HepG2 (cell line): ENCODE measurements around the gene RETN. TPM values are rescaled to one million over a fixed set of nuclear protein-coding genes. Genes with fewer than 3 reads are reported as not detected.

Experiments used
- ATAC-seq: fragments of 200-7000 bp; cut with Tn5 transposase; 3 replicates; pipeline ENCODE4 v1.9.1; 2020; ENCODE audit warnings: mild to moderate bottlenecking, moderate library complexity
- BruUV-seq: library from RNA; stranded (reverse); fragments of 400-500 nt; replicated peaks from 2 replicates; lab custom pipeline; 2021; lab: Mats Ljungman, UMichigan
- CTCF ChIA-PET: fragments of 300-600 bp; formaldehyde crosslinking; extraction: SDS; loops from one replicate; lab custom pipeline; 2021; ENCODE audit warnings: low total read pairs, inconsistent platforms, low intra/inter-chr PET ratio; lab: Yijun Ruan, JAX
- POLR2A ChIA-PET: fragments of 350-600 bp; sonication (Branson Sonifier 250); formaldehyde crosslinking; loops from one replicate; lab custom pipeline; 2020; ENCODE audit warnings: antibody characterized with exemption, inconsistent platforms; lab: Yijun Ruan, JAX
- DNase-seq: peaks from one replicate; pipeline ENCODE4 v3.0.0-alpha.2; 2015; ENCODE audit warnings: low spot score
- FAIRE-seq: peaks from 3 replicates; lab custom pipeline; 2011; peaks lifted over from hg19 to GRCh38; lab: Jason Lieb, UNC
- H2AFZ ChIP-seq: one replicate; pipeline ENCODE4 v1.6.1; 2011; ENCODE audit warnings: low read length, inconsistent platforms
- H3K27ac ChIP-seq: fragments of 300-600 bp; 3 replicates; pipeline ENCODE4 v1.8.0; 2011; ENCODE audit warnings: mixed run types, mild to moderate bottlenecking, mixed read lengths, low read length, inconsistent platforms; ENCODE audit not compliant: insufficient read depth; ENCODE audit errors: extremely low read length
- H3K27me3 ChIP-seq, 2 experiments: fragments of 200-600 bp in 1 of 2; 2 replicates in 1 of 2; 3 replicates in 1 of 2; pipeline versions ENCODE4 v1.6.0 to v1.8.0; 2011; ENCODE audit warnings: low read length in 2 of 2, mild to moderate bottlenecking in 2 of 2, moderate library complexity in 2 of 2, inconsistent platforms in 1 of 2; ENCODE audit not compliant: insufficient read depth in 2 of 2, control insufficient read depth in 1 of 2
- H3K36me3 ChIP-seq, 2 experiments: fragments of 200-600 bp in 1 of 2; replicated peaks in 1 of 2; 2 replicates in 1 of 2; 3 replicates in 1 of 2; pipeline versions ENCODE4 v1.5.1 to v1.8.0; 2011; ENCODE audit warnings: low read length in 2 of 2, inconsistent platforms in 1 of 2; ENCODE audit not compliant: insufficient read depth in 2 of 2, control insufficient read depth in 1 of 2
- H3K4me1 ChIP-seq: 2 replicates; pipeline ENCODE4 v1.5.1; 2012; ENCODE audit warnings: low read length, inconsistent platforms; ENCODE audit not compliant: insufficient read depth
- H3K4me2 ChIP-seq: 2 replicates; pipeline ENCODE4 v1.6.0; 2011; ENCODE audit warnings: low read depth, low read length, inconsistent platforms
- H3K4me3 ChIP-seq, 3 experiments: fragments of 200-600 bp in 1 of 3; sonication (generic), shearing (Covaris generic) in 1 of 3; replicated peaks in 1 of 3; 2 replicates each; pipeline ENCODE4 v1.5.1; 2011 to 2016; ENCODE audit warnings: low read length in 3 of 3, inconsistent platforms in 2 of 3, low read depth in 2 of 3, mild to moderate bottlenecking in 2 of 3, control low read depth in 1 of 3, mixed read lengths in 1 of 3; ENCODE audit not compliant: insufficient read depth in 1 of 3
- H3K79me2 ChIP-seq: one replicate; pipeline ENCODE4 v1.6.1; 2011; ENCODE audit warnings: low read length, inconsistent platforms; ENCODE audit not compliant: insufficient read depth
- H3K9ac ChIP-seq: 2 replicates; pipeline ENCODE4 v1.6.0; 2011; ENCODE audit warnings: mild to moderate bottlenecking, low read depth, low read length, inconsistent platforms; ENCODE audit not compliant: insufficient read depth
- H3K9me3 ChIP-seq: 2 replicates; pipeline ENCODE4 v1.5.1; 2012; ENCODE audit warnings: mild to moderate bottlenecking, low read length
- H4K20me1 ChIP-seq: 2 replicates; pipeline ENCODE4 v1.6.0; 2011; ENCODE audit warnings: inconsistent platforms, mild to moderate bottlenecking, low read length, moderate library complexity; ENCODE audit not compliant: insufficient read depth
- CBX1 ChIP-seq: IDR thresholded peaks from one replicate; pipeline ENCODE4 v1.6.1; 2016; ENCODE audit warnings: antibody characterized with exemption, low read depth
- FOXP4 ChIP-seq: sonication (generic); formaldehyde crosslinking; IDR thresholded peaks from 2 replicates; pipeline ENCODE4 v1.4.0; 2020; ENCODE audit warnings: missing genetic modification reagents
- GLMP ChIP-seq: sonication (generic); formaldehyde crosslinking; IDR thresholded peaks from 2 replicates; pipeline ENCODE4 v1.9.0; 2021; ENCODE audit warnings: missing genetic modification reagents, mild to moderate bottlenecking, borderline replicate concordance
- GTF3A ChIP-seq: sonication (generic); formaldehyde crosslinking; conservative IDR thresholded peaks from 2 replicates; pipeline ENCODE4 v1.4.0; 2020; ENCODE audit warnings: mild to moderate bottlenecking, missing genetic modification reagents
- HOMEZ ChIP-seq: IDR thresholded peaks from 2 replicates; pipeline ENCODE4 v1.6.1; 2016; ENCODE audit warnings: low read depth
- MAX ChIP-seq: IDR thresholded peaks from 2 replicates; pipeline ENCODE4 v1.6.1; 2012; ENCODE audit warnings: inconsistent platforms
- MTA1 ChIP-seq: sonication (generic); formaldehyde crosslinking; IDR thresholded peaks from 2 replicates; pipeline ENCODE4 v1.4.0; 2020; ENCODE audit warnings: missing genetic modification reagents, mild to moderate bottlenecking, borderline replicate concordance
- NFKBIZ ChIP-seq: IDR thresholded peaks from 2 replicates; pipeline ENCODE4 v1.6.1; 2018; ENCODE audit warnings: missing genetic modification reagents, missing compliant biosample characterization
- NR2F2 ChIP-seq: IDR thresholded peaks from 2 replicates; pipeline ENCODE4 v1.6.1; 2012; ENCODE audit warnings: low read depth, inconsistent platforms, borderline replicate concordance
- RAD21 ChIP-seq: fragments of 450-650 bp; formaldehyde crosslinking; IDR thresholded peaks from 2 replicates; pipeline ENCODE4 v1.5.0; 2020; ENCODE audit warnings: mild to moderate bottlenecking
- YEATS4 ChIP-seq: sonication (generic); formaldehyde crosslinking; IDR thresholded peaks from 2 replicates; pipeline ENCODE4 v1.4.0; 2020; ENCODE audit warnings: missing genetic modification reagents, borderline replicate concordance
- ZBTB14 ChIP-seq: sonication (generic); formaldehyde crosslinking; IDR thresholded peaks from 2 replicates; pipeline ENCODE4 v1.4.0; 2020; ENCODE audit warnings: missing genetic modification reagents
- ZNF773 ChIP-seq: sonication (generic); formaldehyde crosslinking; IDR thresholded peaks from 2 replicates; pipeline ENCODE4 v1.4.0; 2020; ENCODE audit warnings: missing genetic modification reagents, borderline replicate concordance
- ZUFSP ChIP-seq: sonication (generic); formaldehyde crosslinking; IDR thresholded peaks from 2 replicates; pipeline ENCODE4 v1.9.0; 2021; ENCODE audit warnings: missing genetic modification reagents, mild to moderate bottlenecking, borderline replicate concordance
- WGBS: methylation state at CpG from one replicate; pipeline ENCODE4 v1.1.6; 2017; ENCODE audit warnings: low lambda C conversion rate; 5-methylcytosine and 5-hydroxymethylcytosine counted together
- in situ Hi-C: cut with HindIII; loops from 2 replicates; pipeline ENCODE4 v1.10.0; 2017; ENCODE audit warnings: low pct_unique_long_range_greater_than_20kb; ENCODE audit not compliant: extremely low pct_ligation_motif_present
- intact Hi-C: fragments of 100-400 bp; cut with micrococcal nuclease; formaldehyde crosslinking; loops from one replicate; pipeline ENCODE4 v1.10.0; 2022; ENCODE audit not compliant: unreplicated experiment
- polyA plus RNA-seq, 8 experiments: library from polyadenylated mRNA; depleted of rRNA in 3 of 8; stranded (reverse) in 7 of 8; unstranded in 1 of 8; fragments of >200 nt; fragmentation: Illumina TruSeq in 4 of 8; extraction: Trizol in 4 of 8; gene quantifications; 2 replicates each; pipeline versions ENCODE4 v1.2.1 to v1.2.3, GENCODE V29; 2011 to 2016; ENCODE audit warnings: low read depth in 4 of 8, missing spikeins in 1 of 8, mixed read lengths in 1 of 8; ENCODE audit not compliant: insufficient read depth in 1 of 8
- total RNA-seq, 5 experiments: library from RNA; depleted of rRNA; stranded (reverse); fragments of >200 nt; fragmentation: Illumina TruSeq; extraction: Trizol; gene quantifications; 2 replicates each; pipeline ENCODE4 v1.2.3, GENCODE V29; 2016; ENCODE audit warnings: low read depth in 1 of 5

Gene RETN
- total and polyA plus RNA-seq, 2 of the 13 experiments (the other 11 are each of a cell fraction or from before 2014, with no cell fraction given): not detected

- TF ChIP-seq ZUFSP (CRISPR knock-in tag): no peak
- TF ChIP-seq NR2F2: no peak
- TF ChIP-seq CBX1: no peak
These were observed 792 bp downstream of the RETN start (continued) for GRCh38 chr19:7669641-7670040.

- H4K20me1 ChIP-seq: no peaks in the 10 kb centered on the region
- no peaks in the 10 kb centered on the region for H3K79me2 ChIP-seq
- FAIRE-seq (no peak), DNase-seq (no peak), ATAC-seq (peak; percentile 18; the same call in 2 of the 3 replicates)
- intact Hi-C loops (no loop called here), in situ Hi-C loops (no loop called here)
- ChIA-PET CTCF (no interaction called here), POLR2A (no interaction called here)
- peaks cover 0 to 25% of the 10 kb centered on the region in 2 experiments; a peak in 1 of 5 replicates for H3K27me3 ChIP-seq
- no peak overlapping the region for H3K27ac ChIP-seq
- peak overlapping the region; percentile 57 for H3K4me2 ChIP-seq
- H3K36me3 ChIP-seq: no peaks in the 10 kb centered on the region
- peak overlapping the region in 1 of 3 experiments; percentile 23; a peak in 1 of 6 replicates for H3K4me3 ChIP-seq
- no peak overlapping the region for H3K9ac ChIP-seq
- 50% methylated on average over 4 of the region's 43 CpGs for WGBS
- H3K4me1 ChIP-seq: no peaks in the 10 kb centered on the region
- no peaks in the 10 kb centered on the region for H3K9me3 ChIP-seq
- BruUV-seq: no TSS peak
- no peak overlapping the region for H2AFZ ChIP-seq
- no peak for TF ChIP-seq YEATS4
- TF ChIP-seq HOMEZ (CRISPR knock-in tag): no peak
- no peak for TF ChIP-seq GLMP
- TF ChIP-seq RAD21 (CRISPR knock-in tag): no peak
- TF ChIP-seq MTA1 (CRISPR knock-in tag): no peak
- TF ChIP-seq FOXP4 (CRISPR knock-in tag): no peak
- no peak for TF ChIP-seq NFKBIZ
- TF ChIP-seq ZNF773: no peak
- no peak for TF ChIP-seq GTF3A
- peak; percentile 67 for TF ChIP-seq ZBTB14
- TF ChIP-seq MAX: 0 out of 2 replicates have a peak, but pooled peaks have one; percentile 23
These were observed 1.4 kb downstream of the RETN start for GRCh38 chr19:7670150-7670783.
